NCI-H748 (cell line): Measurements from ENCODE around the gene TMEM59.

Experiments used
- DNase-seq: peaks from one replicate; lab custom pipeline; 2025; ENCODE audit not compliant: unreplicated experiment; lab: John Stamatoyannopoulos, UW

Gene TMEM59

GRCh38 chr1:53986458-53986857 lies 66.5 kb downstream of the TMEM59 start:
- DNase-seq: no peak

DNA sequence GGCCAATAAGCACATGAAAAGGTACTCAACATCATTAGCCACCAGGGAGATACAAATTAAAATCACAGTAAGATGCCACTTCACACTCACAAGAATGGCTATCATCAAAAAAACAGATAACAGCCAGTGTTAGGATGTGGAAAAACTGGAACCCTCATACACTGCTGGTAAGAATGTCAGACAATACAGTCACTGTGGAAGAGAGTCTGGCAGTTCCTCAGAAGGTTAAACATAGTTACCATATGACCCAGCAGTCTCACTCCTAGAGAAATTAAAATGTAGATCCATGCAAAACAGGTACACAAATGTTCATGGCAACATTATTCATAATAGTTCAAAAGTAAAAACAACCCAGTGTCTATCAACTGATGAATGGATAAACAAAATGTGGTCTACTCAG lies 68.3 kb downstream of the TMEM59 start:
- DNase-seq: no peak

DNA sequence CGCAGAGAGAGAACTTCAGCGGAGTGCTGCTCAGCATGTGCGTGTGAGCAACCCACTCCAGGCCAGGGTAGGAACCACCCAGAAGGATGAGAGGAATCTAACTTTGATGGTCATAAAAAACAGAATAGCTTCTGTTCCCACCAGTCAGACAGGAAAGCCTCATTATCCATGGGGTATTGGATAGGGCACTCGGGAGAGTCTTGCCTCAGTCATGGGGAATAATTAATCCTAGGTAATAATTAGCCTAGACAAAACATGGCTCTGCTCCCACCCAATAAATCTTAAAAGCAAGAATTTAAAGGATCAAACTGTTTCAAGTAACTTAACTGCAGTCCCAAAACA lies 70.3 kb downstream of the TMEM59 start:
- DNase-seq: no peak

DNA sequence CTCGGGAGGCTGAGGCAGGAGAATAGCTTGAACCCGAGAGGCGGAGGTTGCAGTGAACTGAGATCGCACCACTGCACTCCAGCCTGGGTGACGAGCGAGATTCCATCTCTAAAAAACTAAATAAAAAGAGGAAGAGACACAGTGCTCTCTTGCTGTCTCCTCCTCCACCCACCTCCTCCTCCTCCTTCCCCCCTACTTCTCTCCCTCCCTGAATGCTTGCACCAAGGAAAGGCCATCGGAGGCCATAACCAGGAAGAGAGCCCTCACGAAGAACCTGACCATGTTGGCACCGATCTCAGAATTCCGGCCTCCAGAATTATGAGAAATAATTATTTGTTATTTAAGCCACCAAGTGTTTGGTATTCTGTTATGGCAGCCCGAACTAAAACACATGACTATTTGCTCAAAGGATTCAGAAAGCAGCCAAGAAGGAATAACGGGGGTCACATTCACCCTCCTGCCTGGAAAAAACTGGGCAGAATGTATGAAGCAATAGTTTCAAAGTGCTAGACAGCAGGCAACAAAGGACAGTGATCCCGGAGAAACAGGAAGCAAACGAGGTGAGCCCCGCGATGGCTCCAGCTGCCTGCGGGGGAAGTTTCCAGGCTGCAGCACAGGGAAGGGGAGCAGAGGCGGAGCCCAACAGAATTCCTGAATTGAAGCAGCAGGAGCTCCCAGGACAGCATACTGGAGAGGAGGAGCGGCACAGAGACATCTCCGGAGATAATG lies 70.8 kb downstream of the TMEM59 start:
- no peak for DNase-seq

DNA sequence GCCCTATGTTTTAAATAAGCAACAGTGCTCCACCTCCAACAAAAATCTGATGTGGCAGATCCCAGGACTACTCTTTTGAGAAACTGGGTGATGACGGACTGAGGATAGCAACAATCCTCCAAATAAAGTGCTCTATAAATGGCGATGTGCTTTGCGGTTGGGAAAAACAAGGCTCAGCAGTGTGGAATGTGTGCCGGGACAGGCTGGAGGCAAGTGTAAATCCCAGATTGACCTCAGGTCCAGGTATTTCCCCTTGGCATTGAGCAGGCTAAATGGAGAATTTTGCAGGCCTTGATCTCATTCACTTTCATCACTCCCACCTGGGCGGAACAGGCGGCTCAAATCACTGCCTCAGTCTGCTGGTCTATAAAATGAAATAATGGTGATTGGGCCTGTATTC lies 71.8 kb downstream of the TMEM59 start:
- DNase-seq: no peak

- DNase-seq: no peak
Observed at GRCh38 chr1:53979712-53980450, 73.1 kb downstream of the TMEM59 start.
